Stimulated activated CD4-positive, alpha-beta T cell treated with anti-CD3 and anti-CD28 coated beads, Interleukin-4, amount 100 ng/mL, for 24 hours (primary cell): ENCODE measurements around the gene KCNMA1.

Source experiments
- DNase-seq: peaks from one replicate; pipeline ENCODE4 v3.0.0-alpha.2; 2020

The KCNMA1 gene

GRCh38 chr10:77313066-77313750 is 324.4 kb downstream of the KCNMA1 start:
- DNase-seq: no peak

GRCh38 chr10:77311186-77311585 is 326.4 kb downstream of the KCNMA1 start:
- no peak for DNase-seq

GRCh38 chr10:77310288-77310840 is 327.2 kb downstream of the KCNMA1 start:
- no peak for DNase-seq

- DNase-seq: no peak
These were observed 328.1 kb downstream of the KCNMA1 start for GRCh38 chr10:77309509-77309908.

- DNase-seq: no peak
These were observed 328.5 kb downstream of the KCNMA1 start for GRCh38 chr10:77309092-77309491.

GRCh38 chr10:77308084-77308732 is 329.4 kb downstream of the KCNMA1 start:
- DNase-seq: no peak

- no peak for DNase-seq
These were observed 330.9 kb downstream of the KCNMA1 start for GRCh38 chr10:77306666-77307065.

- no peak for DNase-seq
These were observed 331.7 kb downstream of the KCNMA1 start for GRCh38 chr10:77305650-77306632.

- no peak for DNase-seq
These were observed 333.4 kb downstream of the KCNMA1 start for GRCh38 chr10:77304192-77304591.

GRCh38 chr10:77301305-77301730 is 336.3 kb downstream of the KCNMA1 start:
- no peak for DNase-seq

- no peak for DNase-seq
These were observed 336.8 kb downstream of the KCNMA1 start for GRCh38 chr10:77300682-77301302.

GRCh38 chr10:77299320-77299719 is 338.3 kb downstream of the KCNMA1 start:
- no peak for DNase-seq

- no peak for DNase-seq
These were observed 340.2 kb downstream of the KCNMA1 start for GRCh38 chr10:77297393-77297739.

GRCh38 chr10:77296534-77297392 is 340.8 kb downstream of the KCNMA1 start:
- no peak for DNase-seq

GRCh38 chr10:77293773-77294172 is 343.8 kb downstream of the KCNMA1 start:
- no peak for DNase-seq

GRCh38 chr10:77293347-77293746 is 344.3 kb downstream of the KCNMA1 start:
- no peak for DNase-seq

GRCh38 chr10:77291596-77292505 is 345.8 kb downstream of the KCNMA1 start:
- DNase-seq: no peak

- no peak for DNase-seq
These were observed 347.0 kb downstream of the KCNMA1 start for GRCh38 chr10:77290528-77291155.

- no peak for DNase-seq
These were observed 347.8 kb downstream of the KCNMA1 start for GRCh38 chr10:77289790-77290189.

- no peak for DNase-seq
These were observed 348.5 kb downstream of the KCNMA1 start for GRCh38 chr10:77289027-77289501.
